ENCODE measurements around the gene JKAMP.

DNA sequence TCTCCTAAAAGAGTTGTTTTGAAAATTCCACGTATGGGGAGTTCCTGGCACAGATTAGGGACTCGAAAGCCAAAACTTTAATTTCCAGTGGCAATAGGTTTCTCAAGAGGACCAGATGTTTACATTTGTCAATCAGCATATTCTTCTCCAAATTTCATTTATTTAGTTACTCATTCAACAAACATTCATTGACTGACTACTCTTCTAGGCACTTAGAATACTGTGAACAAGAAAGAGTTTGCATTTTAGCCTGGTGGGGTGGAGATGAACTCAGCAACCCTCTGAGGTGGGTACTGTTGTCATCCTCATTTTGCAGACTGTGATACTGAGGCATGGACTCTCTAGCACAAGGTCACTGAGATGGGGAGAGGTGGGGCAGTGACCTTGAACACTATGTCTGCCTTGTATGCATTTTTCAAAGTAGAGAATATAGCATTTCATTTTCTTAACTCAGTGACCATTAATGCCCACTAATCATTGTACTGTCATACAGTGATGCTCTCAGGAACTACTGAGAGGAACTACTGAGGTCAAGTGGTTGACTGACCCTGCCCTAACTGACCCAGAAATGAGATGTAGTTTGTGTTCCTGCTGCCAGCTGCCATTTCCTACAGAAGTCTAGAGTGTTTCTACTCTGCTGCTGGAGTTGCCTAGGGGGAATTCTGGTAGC is 2.3 kb upstream of the JKAMP start:
- TF ChIP-seq CTCF (IDR thresholded peaks at IDR 0.05 in 2 of 3, conservative IDR thresholded peaks at IDR 0.05 in 1 of 3; ENCODE audit: borderline replicate concordance in 1 of 3, insufficient read depth in 1 of 3, low read depth in 2 of 3, low read length in 2 of 3) (no peak), CBX3 (IDR thresholded peaks at IDR 0.05; ENCODE audit: low read depth) (no peak), JUND (IDR thresholded peaks at IDR 0.05) (no peak), ZBTB33 (IDR thresholded peaks at IDR 0.05; ENCODE audit: extremely low read depth, insufficient replicate concordance, low read length) (no peak), EZH2 (IDR thresholded peaks at IDR 0.05) (no peak), POLR2A (IDR thresholded peaks at IDR 0.05; ENCODE audit: borderline replicate concordance, extremely low read depth, insufficient read depth, insufficient read length) (no peak), EZH2phosphoT487 (IDR thresholded peaks at IDR 0.05; ENCODE audit: borderline replicate concordance) (no peak), ELF1 (IDR thresholded peaks at IDR 0.05; ENCODE audit: borderline replicate concordance, low read depth) (no peak), ZNF274 (IDR thresholded peaks at IDR 0.05; ENCODE audit: low read depth, low read length) (no peak), RAD21 (IDR thresholded peaks at IDR 0.05; ENCODE audit: low read depth) (no peak)
- TF ChIP-seq, protein P1, sequence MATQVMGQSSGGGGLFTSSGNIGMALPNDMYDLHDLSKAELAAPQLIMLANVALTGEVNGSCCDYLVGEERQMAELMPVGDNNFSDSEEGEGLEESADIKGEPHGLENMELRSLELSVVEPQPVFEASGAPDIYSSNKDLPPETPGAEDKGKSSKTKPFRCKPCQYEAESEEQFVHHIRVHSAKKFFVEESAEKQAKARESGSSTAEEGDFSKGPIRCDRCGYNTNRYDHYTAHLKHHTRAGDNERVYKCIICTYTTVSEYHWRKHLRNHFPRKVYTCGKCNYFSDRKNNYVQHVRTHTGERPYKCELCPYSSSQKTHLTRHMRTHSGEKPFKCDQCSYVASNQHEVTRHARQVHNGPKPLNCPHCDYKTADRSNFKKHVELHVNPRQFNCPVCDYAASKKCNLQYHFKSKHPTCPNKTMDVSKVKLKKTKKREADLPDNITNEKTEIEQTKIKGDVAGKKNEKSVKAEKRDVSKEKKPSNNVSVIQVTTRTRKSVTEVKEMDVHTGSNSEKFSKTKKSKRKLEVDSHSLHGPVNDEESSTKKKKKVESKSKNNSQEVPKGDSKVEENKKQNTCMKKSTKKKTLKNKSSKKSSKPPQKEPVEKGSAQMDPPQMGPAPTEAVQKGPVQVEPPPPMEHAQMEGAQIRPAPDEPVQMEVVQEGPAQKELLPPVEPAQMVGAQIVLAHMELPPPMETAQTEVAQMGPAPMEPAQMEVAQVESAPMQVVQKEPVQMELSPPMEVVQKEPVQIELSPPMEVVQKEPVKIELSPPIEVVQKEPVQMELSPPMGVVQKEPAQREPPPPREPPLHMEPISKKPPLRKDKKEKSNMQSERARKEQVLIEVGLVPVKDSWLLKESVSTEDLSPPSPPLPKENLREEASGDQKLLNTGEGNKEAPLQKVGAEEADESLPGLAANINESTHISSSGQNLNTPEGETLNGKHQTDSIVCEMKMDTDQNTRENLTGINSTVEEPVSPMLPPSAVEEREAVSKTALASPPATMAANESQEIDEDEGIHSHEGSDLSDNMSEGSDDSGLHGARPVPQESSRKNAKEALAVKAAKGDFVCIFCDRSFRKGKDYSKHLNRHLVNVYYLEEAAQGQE (IDR thresholded peaks at IDR 0.05; ENCODE audit: low read depth): no peak
- TF ChIP-seq, protein P2, sequence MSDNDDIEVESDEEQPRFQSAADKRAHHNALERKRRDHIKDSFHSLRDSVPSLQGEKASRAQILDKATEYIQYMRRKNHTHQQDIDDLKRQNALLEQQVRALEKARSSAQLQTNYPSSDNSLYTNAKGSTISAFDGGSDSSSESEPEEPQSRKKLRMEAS (IDR thresholded peaks at IDR 0.05): no peak

All from HCT116 (cell line).